Liver (tissue), 9 donors: ENCODE measurements around the gene LRRK1. TPM values are rescaled to one million over a fixed set of nuclear protein-coding genes. Genes with fewer than 3 reads are reported as not detected.

ENCODE experiments used
- DNase-seq: peaks from one replicate; pipeline ENCODE4 v3.0.0-alpha.2; 2017; ENCODE audit warnings: low spot score
- H3K27ac ChIP-seq, 2 donors: one replicate each; pipeline ENCODE4 v1.7.0; 2013; ENCODE audit warnings: inconsistent platforms in 2 of 2, low read length in 2 of 2, control low read depth in 1 of 2, low read depth in 1 of 2, mild to moderate bottlenecking in 1 of 2
- H3K27me3 ChIP-seq, 4 donors: one replicate each; pipeline versions ENCODE4 v1.6.1 to v1.7.0; 2013; ENCODE audit warnings: low read length in 3 of 4, inconsistent platforms in 1 of 4, mild to moderate bottlenecking in 1 of 4, moderate library complexity in 1 of 4; ENCODE audit not compliant: control insufficient read depth in 4 of 4, insufficient read depth in 4 of 4
- H3K36me3 ChIP-seq, 4 donors: one replicate each; pipeline versions ENCODE4 v1.6.1 to v1.7.0; 2013; ENCODE audit warnings: low read length in 3 of 4, mild to moderate bottlenecking in 3 of 4, low read depth in 1 of 4, moderate library complexity in 1 of 4; ENCODE audit not compliant: control insufficient read depth in 4 of 4, insufficient read depth in 3 of 4
- H3K4me1 ChIP-seq, 4 donors: one replicate each; pipeline versions ENCODE4 v1.6.1 to v1.7.0; 2013; ENCODE audit warnings: low read length in 3 of 4, mild to moderate bottlenecking in 3 of 4, moderate library complexity in 1 of 4; ENCODE audit not compliant: control insufficient read depth in 4 of 4, insufficient read depth in 4 of 4
- H3K4me3 ChIP-seq, 3 donors: one replicate each; pipeline versions ENCODE4 v1.6.1 to v1.7.0; 2013; ENCODE audit warnings: low read length in 3 of 3, control low read depth in 1 of 3, low read depth in 1 of 3, mild to moderate bottlenecking in 1 of 3
- H3K9ac ChIP-seq, 2 donors: one replicate each; pipeline ENCODE4 v1.7.0; 2013; ENCODE audit warnings: low read length in 2 of 2, mild to moderate bottlenecking in 2 of 2, moderate library complexity in 2 of 2, control low read depth in 1 of 2, low read depth in 1 of 2
- H3K9me3 ChIP-seq, 4 donors: one replicate each; pipeline versions ENCODE4 v1.6.1 to v1.7.0; 2013; ENCODE audit warnings: low read length in 3 of 4; ENCODE audit not compliant: control insufficient read depth in 4 of 4
- ATF3 ChIP-seq: IDR thresholded peaks from 2 replicates; pipeline ENCODE4 v1.6.1; 2016; ENCODE audit warnings: antibody characterized with exemption
- CTCF ChIP-seq: fragments of 150-350 bp; IDR thresholded peaks from 2 replicates; pipeline ENCODE4 v1.5.1; 2017; ENCODE audit warnings: improper control_type of control experiment, low read depth, low read length; ENCODE audit not compliant: missing input control
- EGR1 ChIP-seq, 2 donors: IDR thresholded peaks; 2 replicates each; pipeline ENCODE4 v1.6.1; 2016 to 2018; ENCODE audit warnings: antibody characterized with exemption in 2 of 2, low read depth in 2 of 2
- FOXA1 ChIP-seq: IDR thresholded peaks from 2 replicates; pipeline ENCODE4 v1.6.1; 2016; ENCODE audit warnings: antibody characterized with exemption
- FOXA2 ChIP-seq: IDR thresholded peaks from 2 replicates; pipeline ENCODE4 v1.6.1; 2016; ENCODE audit warnings: antibody characterized with exemption
- HNF4A ChIP-seq, 2 donors: conservative IDR thresholded peaks; 2 replicates each; pipeline ENCODE4 v1.6.1; 2016; ENCODE audit warnings: antibody characterized with exemption in 2 of 2, mild to moderate bottlenecking in 2 of 2
- HNF4G ChIP-seq: IDR thresholded peaks from 2 replicates; pipeline ENCODE4 v1.6.1; 2016; ENCODE audit warnings: antibody characterized with exemption
- JUND ChIP-seq, 2 donors: IDR thresholded peaks; 2 replicates each; pipeline ENCODE4 v1.6.1; 2016; ENCODE audit warnings: antibody characterized with exemption in 2 of 2
- MAX ChIP-seq: IDR thresholded peaks from 2 replicates; pipeline ENCODE4 v1.6.1; 2016; ENCODE audit warnings: antibody characterized with exemption
- NR2F2 ChIP-seq: IDR thresholded peaks from 2 replicates; pipeline ENCODE4 v1.6.1; 2016; ENCODE audit warnings: antibody characterized with exemption
- RAD21 ChIP-seq, 2 donors: IDR thresholded peaks; 2 replicates each; pipeline ENCODE4 v1.6.1; 2016; ENCODE audit warnings: antibody characterized with exemption in 2 of 2, mild to moderate bottlenecking in 2 of 2
- REST ChIP-seq: IDR thresholded peaks from 2 replicates; pipeline ENCODE4 v1.6.1; 2016; ENCODE audit warnings: antibody characterized with exemption, mild to moderate bottlenecking
- RXRA ChIP-seq, 2 donors: IDR thresholded peaks; 2 replicates each; pipeline ENCODE4 v1.6.1; 2017 to 2018; ENCODE audit warnings: antibody characterized with exemption in 2 of 2, mild to moderate bottlenecking in 1 of 2
- SP1 ChIP-seq: IDR thresholded peaks from 2 replicates; pipeline ENCODE4 v1.6.1; 2018; ENCODE audit warnings: antibody characterized with exemption, mild to moderate bottlenecking
- TAF1 ChIP-seq: conservative IDR thresholded peaks from 2 replicates; pipeline ENCODE4 v1.6.1; 2016; ENCODE audit warnings: antibody characterized with exemption, mild to moderate bottlenecking
- YY1 ChIP-seq: IDR thresholded peaks from 2 replicates; pipeline ENCODE4 v1.6.1; 2016; ENCODE audit warnings: antibody characterized with exemption, mild to moderate bottlenecking
- ZBTB33 ChIP-seq: IDR thresholded peaks from 2 replicates; pipeline ENCODE4 v1.6.1; 2016; ENCODE audit warnings: antibody characterized with exemption
- WGBS: extraction: QIAGEN DNeasy Blood & Tissue Kit; methylation state at CpG from one replicate; pipeline ENCODE4 v1.1.7; 2013; 5-methylcytosine and 5-hydroxymethylcytosine counted together
- polyA plus RNA-seq, 2 donors: library from polyadenylated mRNA; stranded (reverse) in 1 of 2; unstranded in 1 of 2; fragments of 200-250 nt in 1 of 2; fragments of >200 nt in 1 of 2; fragmentation: Nextera tagmentation in 1 of 2; extraction: Ambion mirVana in 1 of 2; gene quantifications; one replicate each; pipeline versions ENCODE4 v1.2.1 to v1.2.3, GENCODE V29; 2013 to 2015
- total RNA-seq, 2 donors: library from RNA; depleted of rRNA; stranded (reverse); fragments of >200 nt; gene quantifications; one replicate each; pipeline ENCODE4 v1.2.3, GENCODE V29; 2014
- donor health status: healthy.
- donor health status: healthy.
- donor health status: healthy.
- donor health status: healthy.
- donor health status: healthy.

Gene LRRK1
- total and polyA plus RNA-seq, 4 donors: 1.2 to 4.4 (median 2.7) TPM

- TF ChIP-seq REST: no peak
- TF ChIP-seq HNF4A (conservative IDR thresholded peaks at IDR 0.05): no peak
- no peak for TF ChIP-seq HNF4G
- TF ChIP-seq TAF1: no peak
Observed at GRCh38 chr15:101100118-101100517, 181.0 kb downstream of the LRRK1 start (continued).

GRCh38 chr15:101100593-101101442 lies 181.7 kb downstream of the LRRK1 start:
- DNase-seq: no peak
- TF ChIP-seq FOXA2 (no peak), CTCF (no peak), YY1 (no peak), JUND (IDR thresholded peaks at IDR 0.05) (no peak), ATF3 (no peak), RXRA (IDR thresholded peaks at IDR 0.05) (no peak), ZBTB33 (no peak), SP1 (no peak), NR2F2 (no peak), TAF1 (no peak), EGR1 (IDR thresholded peaks at IDR 0.05; ENCODE audit: low read depth in 2 of 2) (no peak), RAD21 (IDR thresholded peaks at IDR 0.05) (no peak), REST (no peak), FOXA1 (no peak), MAX (no peak), HNF4G (no peak)
- H3K27me3 ChIP-seq: no peaks in the 10 kb centered on the region
- H3K36me3 ChIP-seq: no peaks in the 10 kb centered on the region
- H3K9ac ChIP-seq: no peak overlapping the region
- no peak overlapping the region for H3K27ac ChIP-seq
- no peak overlapping the region for H3K4me3 ChIP-seq
- WGBS: 91% methylated on average over 29 of the region's 29 CpGs
- H3K9me3 ChIP-seq: no peaks in the 10 kb centered on the region
- H3K4me1 ChIP-seq: no peaks in the 10 kb centered on the region
